Pulmonary artery endothelial cell (primary cell): Measurements from ENCODE around the gene AGRN. TPM values are rescaled to one million over a fixed set of nuclear protein-coding genes. Genes with fewer than 3 reads are reported as not detected.
"Not testable (repeated sequence)": the region's sequence is repeated elsewhere in the genome, so short reads cannot be mapped to it uniquely, and the experiment has no call there.

Source experiments
- DNase-seq: peaks from one replicate; pipeline ENCODE4 v3.0.0-alpha.2; 2011; ENCODE audit warnings: low read depth, low spot score
- total RNA-seq: library from RNA; depleted of rRNA; stranded (reverse); fragments of >200 nt; gene quantifications from 2 replicates; pipeline ENCODE4 v1.2.3, GENCODE V29; 2014

Gene AGRN
- total RNA-seq, 1 donor from 2014 or later, result 88.2 TPM

- no peak for DNase-seq
Measured at GRCh38 chr1:981955-982558, 37.9 kb upstream of the AGRN start, which contains the start of gene PERM1. TSS of gene PERM1 (minus strand) at chr1:982093. CDS start at chr1:981029, 1,064 bp downstream.

DNA sequence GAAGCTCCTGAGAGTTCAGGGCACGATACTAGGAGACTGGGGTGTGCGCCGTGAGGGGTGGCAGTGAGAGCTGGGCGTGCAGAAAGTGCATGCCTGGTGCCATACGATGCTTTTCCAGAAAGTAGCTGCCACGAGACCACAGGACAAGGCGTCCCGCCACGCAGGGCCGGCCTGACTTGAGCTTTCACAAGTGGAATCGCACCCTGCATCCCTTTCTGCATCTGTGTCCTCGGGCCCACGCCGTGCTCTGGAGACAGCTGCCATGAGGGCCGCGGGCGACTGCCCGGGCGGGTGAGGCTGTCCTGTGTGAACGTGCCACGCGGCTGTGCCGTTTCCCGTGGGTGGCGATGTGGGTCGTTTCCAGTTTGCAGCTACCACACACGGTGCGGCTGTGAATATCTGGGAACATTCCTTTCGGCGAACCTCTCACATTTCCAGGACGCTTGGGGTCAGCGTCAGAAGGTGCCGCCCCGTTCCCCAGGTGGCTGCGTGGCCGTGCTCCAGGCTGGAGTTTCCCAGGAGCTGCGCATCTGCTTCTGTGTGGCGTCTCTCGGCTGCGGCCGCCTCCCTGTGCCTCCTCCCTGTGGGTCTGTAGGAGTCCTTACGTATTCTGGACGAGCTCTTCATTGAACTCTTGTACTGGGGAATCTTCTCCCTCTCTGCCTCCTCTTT, 37.0 kb upstream of the AGRN start:
- DNase-seq, result no peak

GRCh38 chr1:983798-984475, 36.0 kb upstream of the AGRN start:
- no peak for DNase-seq

DNA sequence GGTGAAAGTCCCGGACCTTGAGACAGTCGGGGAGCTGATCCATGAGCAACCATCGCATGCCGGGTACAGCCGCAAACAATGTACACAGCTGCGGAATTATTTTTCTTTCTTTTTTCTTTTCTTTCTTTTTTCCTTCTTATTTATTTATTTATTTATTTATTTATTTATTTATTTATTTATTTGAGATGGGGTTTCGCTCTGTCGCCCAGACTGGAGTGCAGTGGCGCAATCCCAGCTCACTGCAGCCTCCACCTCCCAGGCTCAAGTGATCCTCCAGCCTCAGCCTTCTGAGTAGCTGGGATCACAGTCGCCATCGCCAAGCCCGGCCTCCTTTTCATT, 35.5 kb upstream of the AGRN start:
- no peak for DNase-seq

DNA sequence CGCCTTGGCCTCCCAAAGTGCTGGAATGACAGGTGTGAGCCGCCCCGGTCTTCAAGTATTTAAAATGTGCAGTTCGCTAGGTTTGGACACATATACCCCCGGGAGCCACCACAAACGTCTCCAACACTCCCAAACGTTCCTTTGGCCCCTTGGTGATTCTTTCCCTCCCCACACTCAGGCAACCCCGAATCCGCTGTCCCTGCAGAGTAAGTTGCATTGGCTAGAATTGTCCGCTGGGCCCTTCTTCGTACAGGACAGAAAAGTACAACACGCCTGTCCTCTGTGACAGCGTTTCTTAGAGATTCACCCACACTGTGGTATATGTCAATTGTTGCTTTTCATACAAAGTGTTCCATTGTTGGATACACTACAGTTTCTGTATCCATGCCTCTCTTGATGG, 34.8 kb upstream of the AGRN start:
- DNase-seq, result no peak

GRCh38 chr1:988061-988460, 31.9 kb upstream of the AGRN start:
- not testable (repeated sequence) for DNase-seq

- not testable (repeated sequence) for DNase-seq
Measured at GRCh38 chr1:991275-991674, 28.6 kb upstream of the AGRN start.

- DNase-seq, result no peak
Measured at GRCh38 chr1:991895-992294, 28.0 kb upstream of the AGRN start.

- DNase-seq, result no peak
Measured at GRCh38 chr1:992362-992761, 27.6 kb upstream of the AGRN start.

DNA sequence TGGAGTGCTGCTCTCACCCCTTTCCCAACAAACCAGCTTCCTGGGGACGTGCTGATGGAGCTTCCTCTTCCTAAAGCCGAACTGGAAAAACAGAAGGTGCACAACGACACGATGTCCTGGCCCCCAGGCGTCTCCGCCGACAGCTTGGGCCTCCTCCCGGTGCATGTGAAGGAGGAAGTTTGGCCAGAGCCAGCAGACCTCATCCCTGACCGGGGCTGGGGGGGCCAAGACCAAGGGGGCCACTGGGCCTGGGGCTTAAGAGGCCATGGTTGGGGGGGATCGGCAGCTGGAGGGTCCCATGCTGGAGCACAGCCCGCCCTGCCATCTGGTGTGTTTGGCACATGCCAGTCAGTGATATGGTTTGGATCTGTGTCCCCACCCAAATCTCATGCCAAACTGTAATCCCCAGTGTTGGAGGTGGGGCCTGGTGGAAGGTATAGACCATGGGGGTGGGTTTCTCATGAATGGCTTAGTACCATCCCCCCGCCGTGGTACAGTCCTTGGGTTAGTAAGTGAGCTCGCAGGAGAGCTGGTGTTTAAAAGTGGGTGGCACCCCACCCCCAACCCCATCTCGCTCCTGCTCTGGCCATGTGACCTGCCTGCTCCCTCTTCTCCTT, 26.4 kb upstream of the AGRN start:
- DNase-seq, result no peak

GRCh38 chr1:994546-994945, 25.4 kb upstream of the AGRN start:
- DNase-seq, result not testable (repeated sequence)

- DNase-seq, result no peak
Measured at GRCh38 chr1:995665-996633, 24.0 kb upstream of the AGRN start.

DNA sequence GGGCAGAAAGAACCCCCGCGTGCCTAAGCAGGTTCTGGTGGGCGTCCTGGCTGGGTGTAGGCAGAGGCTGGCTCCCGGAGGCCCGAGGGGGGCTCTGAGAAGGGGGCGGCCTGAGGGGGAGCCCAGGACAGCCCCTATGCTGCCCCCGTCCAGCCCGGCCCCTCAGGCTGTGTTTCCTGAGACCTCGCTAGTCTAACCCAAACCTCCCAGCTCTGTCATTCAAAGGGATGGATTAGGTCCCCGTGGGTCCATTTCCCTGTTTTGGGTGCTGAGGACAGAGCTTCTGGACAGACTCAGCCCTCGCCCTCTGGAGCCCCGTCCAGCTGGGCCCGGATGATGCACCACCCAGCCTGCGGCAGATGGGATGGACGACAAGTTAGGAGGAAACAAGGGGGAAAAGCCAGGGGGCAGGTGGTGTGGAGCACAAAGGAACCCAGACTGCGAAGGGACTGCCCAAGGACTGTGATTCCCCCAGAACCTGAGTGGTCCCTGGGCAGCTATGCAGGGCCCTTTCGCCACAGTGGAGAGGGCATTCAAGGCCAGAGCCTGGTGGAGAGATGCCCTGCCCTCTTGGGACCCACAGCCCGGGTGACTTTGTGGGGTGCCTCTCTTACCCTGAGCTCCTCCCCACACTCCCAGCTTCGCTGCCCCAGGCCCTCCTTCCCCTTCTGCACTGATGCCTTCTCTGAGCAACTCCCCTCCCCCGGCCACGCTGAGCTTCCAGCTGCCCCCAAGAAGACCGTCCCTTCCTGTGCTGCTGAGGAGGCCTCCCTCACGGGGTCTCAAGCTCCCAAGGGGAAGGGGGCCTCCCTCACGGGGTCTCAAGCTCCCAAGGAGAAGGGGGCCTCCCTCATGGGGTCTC, 22.8 kb upstream of the AGRN start:
- no peak for DNase-seq

DNA sequence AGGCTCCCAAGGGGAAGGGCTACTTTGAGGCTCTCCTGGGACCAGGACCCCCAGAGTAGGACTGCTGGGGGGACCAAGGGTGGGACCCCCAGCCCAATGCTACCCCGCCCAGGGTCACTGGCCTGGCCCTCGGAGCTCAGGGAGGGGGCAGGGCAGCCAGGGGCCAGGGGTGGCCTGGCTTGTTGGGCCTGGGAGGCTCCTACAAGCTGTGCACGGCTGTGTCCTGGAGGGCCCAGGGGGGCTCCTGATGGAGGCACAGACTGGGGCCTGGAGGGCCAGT, 22.3 kb upstream of the AGRN start:
- DNase-seq, result no peak

DNA sequence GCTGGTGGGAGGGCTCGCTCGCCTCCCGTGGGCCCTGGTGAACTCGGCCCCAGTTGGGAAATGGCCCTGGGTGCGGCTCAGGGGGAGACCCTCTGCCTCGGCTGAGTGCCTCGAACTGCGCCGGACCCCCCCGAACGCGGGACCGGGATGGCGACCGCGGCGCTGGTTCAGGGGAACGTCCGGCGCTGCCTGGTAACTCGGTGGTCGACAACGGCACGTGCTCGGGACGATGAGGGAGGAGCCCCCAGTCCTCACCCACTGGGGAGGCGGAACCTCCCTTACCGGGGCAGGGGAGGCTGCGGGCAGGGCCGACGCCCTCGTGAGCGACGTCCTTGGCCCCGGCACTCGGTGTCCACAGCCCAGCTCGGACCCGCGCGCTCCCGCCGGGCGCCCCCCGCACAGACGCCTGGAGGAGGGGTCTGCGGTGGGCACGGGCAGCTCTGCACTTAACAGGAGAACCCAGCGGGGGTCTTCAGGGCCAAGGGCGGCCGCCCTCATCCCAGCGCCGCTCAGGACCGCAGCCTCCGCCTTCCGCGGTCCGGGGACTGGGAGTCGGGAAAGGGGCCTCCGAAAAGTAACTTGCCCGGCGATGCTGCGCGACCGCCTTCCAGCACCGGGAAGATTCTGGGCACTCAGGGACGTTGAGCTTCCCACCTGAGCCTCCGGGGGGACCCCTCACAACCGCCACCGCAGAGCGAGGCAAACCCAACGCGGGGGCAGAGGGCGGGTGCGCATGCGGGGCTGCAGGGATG, 21.8 kb upstream of the AGRN start:
- DNase-seq, result no peak

GRCh38 chr1:998745-998994, 21.2 kb upstream of the AGRN start:
- no peak for DNase-seq

DNA sequence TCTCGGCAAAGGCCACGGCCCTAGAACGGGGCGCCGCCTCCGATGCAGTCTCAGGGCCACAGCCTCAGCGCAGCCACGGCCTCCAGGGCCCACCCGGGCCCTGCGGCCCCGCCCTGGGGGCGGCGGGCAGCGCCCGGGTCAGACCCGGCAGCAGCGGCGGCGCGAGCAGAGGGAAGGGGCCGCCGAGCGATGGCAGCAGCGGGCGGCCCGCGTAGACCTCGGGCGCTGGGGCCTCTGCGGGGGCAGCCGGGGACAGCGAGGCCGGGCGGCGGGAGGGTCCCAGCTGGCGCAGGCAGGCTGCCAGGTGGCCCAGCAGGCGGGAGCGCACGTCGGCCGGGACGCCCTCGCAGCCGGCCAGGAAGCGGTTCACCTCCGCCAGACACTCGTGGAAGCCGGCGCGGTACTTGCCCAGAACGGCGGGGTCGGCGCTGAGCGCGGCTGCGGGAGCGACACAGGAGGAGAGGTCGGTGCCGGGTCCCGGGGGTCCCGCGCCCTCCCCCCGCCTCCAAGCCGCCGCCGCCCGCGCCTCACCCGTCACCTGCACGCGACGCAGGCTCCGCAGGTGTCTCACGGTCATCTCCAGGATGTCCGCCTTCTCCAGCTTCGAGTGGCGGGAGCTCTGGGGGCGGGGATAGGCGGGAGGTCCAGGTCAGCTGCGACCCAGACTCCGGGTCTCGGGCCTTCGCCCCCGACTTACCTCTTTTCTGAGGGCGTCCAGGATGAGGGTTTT, 20.8 kb upstream of the AGRN start:
- no peak for DNase-seq

DNA sequence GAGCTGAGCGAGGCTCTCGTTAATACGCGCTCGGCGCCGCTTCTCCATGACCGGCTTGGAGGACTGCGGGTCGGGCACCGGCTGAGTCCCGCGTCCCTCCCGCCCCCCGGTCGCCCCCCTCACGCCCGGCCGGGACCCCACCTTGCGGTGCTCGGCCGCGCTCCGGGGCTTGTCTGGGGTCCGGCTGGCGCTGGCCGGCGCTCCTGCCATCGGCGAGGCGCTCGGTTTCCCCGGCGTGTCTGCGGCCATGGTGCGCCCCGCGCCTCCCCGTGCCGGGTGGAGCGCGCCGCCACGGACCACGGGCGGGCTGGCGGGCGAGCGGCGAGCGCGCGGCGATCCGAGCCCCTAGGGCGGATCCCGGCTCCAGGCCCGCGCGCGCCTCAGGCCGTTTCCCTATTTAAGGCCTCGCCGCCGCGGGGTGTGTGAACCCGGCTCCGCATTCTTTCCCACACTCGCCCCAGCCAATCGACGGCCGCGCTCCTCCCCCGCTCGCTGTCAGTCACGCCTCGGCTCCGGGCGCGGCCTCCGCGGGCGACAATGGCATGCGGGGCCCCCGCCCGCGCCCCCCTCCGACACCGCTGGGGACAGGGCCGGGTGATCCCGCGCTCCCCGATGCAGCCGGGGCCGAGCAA, 20.1 kb upstream of the AGRN start, which contains the start of gene HES4:
Gene HES4, minus strand, starts transcription at position 373 of the 632 bp plus-strand sequence. Its CDS starts 124 bp downstream, at position 249.
- peak; percentile 71 for DNase-seq
